HG02885 (cell line): Measurements from ENCODE around the gene MRPS18B.
A peak's percentile ranks its signal among the peaks of the same experiment; 100 is the strongest.

Experiments used
- ATAC-seq: cut with Tn5 transposase; IDR thresholded peaks from one replicate; pipeline ENCODE4 v1.9.1; 2021; ENCODE audit warnings: mild to moderate bottlenecking; ENCODE audit not compliant: unreplicated experiment, poor library complexity

The MRPS18B gene

DNA sequence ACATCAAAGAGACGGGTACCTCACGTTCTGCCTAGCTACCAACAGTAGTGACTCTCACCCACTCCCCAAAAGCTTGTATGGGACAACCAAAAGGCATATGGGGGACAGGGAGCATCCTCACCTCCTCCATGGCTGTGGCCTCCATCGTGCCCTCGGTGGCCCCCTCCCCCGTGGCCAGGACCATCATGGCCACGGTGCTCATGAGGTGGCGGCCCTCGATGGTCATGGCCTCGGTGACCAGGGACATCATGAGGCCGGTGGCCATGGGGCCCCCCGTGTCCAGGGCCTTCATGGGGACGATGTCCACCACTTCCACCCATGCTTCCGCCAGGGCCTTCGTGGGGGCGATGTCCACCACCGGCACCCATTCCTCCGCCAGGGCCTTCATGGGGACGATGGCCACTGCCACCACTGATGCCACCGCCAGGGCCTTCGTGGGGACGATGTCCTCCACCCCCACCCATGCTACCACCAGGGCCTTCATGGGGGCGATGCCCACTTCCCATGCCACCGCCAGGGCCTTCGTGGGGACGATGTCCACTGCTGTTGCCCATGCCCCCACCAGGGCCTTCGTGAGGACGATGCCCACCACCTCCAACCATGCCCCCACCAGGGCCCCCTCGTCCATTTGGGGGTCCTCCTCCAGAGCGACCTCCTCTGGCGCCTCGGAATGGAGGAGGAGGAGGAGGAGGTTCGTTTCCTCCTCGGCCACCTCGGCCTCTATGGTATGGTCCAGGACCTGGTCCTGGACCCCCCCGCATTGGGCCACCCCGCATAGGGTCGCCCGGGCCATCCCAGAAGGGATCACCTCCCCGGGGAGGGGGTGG is 15.6 kb upstream of the MRPS18B start:
- ATAC-seq: no peak

DNA sequence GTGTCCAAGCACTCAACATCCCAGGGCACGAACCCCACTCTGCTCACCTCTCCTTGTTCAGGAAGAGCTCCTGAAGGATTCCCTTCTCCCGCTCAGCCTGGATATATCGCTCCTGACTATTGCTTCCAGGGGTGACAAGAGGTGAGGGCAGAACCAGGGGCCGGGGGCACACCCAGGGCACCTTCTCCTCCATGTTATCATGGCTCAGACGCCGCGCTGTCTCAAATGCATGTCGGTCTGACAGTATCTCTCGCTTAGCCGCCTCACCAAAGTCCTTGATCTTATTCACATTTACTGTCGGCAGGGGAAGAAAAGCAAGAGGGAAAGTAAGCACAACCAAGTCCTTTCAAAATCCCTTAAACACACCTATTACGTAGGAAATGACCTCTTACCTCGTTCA is 13.7 kb upstream of the MRPS18B start:
- no peak for ATAC-seq

DNA sequence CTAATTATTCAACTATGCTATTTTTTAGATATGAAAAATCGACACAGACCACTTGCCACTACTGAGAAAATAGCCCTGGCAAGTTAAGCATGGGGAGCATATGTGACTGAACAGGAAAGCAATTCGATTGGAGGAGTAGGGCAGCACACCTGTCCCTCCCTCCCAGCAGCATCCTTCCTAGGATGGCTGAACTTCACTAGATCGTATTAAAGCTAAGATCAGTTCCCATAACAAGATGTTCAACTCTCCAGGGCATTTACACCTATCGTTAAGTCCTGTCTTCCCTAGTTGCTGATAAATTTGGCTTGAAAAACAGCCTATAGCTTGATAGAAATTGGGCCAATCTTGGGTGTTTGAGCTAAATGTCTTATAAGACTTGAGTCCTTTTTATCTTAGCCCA is 7.6 kb upstream of the MRPS18B start:
- no peak for ATAC-seq

DNA sequence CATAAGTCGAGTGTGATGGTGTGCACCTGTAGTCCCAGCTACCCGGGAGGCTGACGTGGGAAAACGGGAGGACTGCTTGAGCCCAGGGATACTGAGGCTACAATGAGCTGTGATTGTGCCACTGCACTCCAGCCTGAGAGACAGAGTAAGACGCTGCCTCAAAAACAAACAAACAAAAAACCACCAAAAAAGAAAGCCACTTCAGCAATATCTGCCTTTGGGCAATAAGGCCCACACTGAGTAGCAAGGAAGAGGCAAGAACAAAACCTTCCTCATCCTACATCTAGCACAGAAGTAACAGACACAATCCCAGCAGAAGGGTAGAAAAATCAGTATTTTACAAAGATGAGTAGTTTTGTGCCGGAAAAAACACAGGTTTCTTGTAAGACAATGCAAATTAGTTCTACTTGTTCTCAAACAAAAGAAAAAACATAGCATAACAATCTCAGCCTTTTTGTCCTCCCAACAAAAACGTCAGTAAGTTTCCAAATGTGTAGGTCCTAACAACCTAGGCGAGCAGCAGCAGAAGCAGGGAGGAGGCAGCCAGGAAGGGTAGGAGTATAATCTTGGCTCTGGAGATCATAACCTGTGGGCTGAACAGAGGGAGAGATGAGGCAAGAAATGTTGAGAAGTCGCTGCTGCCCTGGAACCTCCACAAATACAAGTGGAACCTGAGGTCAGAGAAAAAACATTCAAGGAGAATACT is 6.3 kb upstream of the MRPS18B start:
- no peak for ATAC-seq

DNA sequence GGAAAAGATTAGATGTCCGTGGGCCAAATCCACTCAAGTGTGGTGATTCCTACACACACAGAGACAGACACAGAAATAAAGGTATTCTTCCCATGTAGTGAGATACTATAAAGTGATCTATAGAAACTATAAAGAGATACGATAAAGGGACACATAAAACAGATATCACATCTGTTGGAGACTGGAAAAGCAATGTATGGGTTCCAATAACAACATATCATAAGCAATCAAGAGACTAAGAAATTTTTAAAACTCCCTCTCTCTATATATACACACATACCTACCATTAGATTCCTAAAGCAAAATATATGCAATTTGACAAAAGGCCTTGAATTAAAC is 5.8 kb upstream of the MRPS18B start:
- no peak for ATAC-seq

DNA sequence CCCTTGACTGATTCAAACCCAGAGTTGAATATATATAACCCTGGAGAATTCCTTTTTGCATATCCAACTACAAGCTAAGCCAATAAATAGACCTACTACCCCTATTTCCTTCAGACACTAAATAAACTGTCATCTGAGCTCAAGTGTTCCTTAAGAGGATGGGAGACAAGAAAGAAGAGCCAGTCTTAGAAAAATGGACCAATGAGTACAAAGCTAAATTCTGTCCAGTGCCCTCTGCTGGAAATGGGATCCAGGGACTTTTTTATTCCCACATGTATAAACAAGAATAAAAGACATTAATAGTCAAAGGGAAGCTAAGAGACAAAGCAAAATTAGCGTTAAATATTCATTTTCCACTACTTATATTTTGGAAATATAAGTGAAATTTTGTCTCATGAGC is 5.4 kb upstream of the MRPS18B start:
- ATAC-seq: no peak

DNA sequence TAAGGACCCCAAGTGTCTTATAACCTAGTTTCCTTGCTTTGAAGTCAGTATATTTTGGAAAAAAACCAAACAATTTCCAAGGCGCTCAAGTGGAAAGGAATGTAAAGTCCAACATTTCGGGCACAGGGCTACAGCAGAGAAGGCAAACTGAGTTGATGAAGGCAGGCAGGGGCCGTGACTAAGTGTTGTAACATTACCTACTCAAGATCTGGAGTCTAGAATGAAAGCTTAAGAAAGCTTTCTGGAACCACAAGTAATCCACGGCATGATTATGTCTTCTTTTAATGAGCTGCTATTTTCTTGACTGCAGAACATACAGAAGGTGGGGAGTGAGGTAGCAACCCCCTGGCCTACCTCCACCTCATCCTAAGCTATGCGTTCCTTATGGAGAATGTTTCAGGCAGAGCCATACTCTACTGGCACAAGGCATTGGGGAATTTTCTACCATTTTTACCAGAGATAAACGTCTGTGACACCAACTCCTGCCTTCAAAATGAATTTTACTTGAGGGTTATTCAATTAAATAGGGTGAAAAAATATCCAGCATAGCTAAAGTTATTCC is 4.9 kb upstream of the MRPS18B start:
- ATAC-seq: no peak

DNA sequence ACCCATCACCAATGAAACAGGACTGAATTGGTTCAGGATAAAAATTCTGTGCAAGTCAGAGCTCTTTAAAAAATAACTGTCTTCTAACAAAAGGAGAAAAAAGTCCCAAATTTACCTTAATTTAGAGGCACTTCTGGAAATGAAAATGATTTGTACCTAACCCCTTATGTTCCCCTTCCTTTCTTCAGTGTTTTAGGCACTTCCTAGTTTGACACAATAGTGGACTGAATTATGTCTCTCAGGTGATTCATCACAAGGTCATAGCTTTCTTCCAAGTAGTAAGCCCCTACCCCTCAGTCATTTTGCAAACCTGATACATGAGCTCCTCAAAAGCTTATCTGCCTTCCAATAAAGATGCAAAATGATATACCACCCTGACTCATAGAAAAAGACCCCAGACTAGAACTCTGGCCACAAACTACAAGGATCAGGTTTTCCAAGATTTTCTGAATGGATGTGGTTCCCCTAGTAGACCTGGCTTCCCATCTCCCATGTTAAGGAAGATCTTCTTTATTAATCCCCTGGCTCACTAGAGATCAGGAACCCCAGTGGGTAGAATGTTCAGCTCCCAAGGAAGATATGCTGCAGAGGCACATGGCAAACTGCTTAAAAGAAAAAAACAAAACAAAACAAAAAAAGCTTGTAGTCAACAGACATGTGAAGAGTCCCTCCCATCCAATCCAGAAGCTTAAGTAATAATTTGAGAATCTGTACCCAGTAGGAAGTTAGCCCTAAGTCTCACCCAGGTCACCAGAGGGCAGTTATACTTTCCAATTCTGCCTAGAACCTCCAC is 4.2 kb upstream of the MRPS18B start:
- ATAC-seq: no peak

DNA sequence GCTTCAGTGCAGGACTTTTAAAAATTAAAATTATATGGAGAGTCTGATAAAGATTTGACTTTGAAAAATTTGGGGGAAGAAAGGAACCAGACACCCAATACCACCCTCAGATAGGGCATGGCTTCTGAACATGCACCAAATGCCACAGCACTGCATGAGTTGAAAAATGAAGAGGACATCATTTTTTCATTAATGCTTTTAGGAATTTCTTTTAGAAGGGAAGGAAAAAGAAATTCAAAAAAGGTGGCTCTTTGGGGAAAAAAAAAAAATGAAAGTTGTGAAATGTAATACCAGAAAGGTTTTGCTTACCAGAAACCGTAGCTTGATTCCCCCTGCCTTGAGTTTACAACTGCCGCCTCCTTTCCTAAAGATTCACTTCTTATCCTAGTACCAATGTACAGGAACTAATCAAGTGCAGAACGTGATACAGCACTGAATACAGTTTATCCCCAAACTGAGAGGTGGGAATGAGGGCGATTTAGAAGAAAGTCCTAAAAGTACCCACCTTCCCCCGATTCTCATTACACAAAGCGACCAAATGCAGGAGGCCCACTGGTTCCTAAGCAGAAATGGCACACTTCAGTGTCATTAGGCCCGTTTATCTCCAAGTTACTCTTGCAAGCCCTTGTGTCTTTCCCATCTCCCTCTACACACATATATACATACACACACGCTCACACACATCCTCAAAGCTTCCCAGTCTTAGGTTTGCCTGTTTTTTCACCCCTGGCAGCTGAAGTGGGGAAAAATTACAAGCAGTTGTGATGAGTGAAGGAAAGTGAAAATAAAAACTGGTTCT is 3.4 kb upstream of the MRPS18B start:
- no peak for ATAC-seq

DNA sequence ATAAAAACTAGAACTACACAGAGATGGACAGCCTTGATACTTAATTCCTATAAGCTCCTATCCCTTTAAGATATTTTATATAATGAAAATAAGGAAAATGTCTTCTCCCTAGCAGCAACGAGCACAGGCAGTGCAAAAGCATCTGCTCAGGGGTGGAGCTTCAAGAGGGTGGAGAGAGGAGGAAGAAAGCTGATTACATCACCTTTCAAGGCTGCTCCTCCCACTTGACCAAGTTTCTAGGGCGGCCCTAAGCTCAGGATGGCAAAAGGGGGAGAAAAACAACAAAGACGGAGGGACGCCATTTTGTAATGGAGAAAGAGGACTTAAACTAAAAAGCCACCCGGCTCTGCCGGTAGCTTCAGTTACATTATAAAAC is 2.8 kb upstream of the MRPS18B start:
- peak; percentile 48 for ATAC-seq

DNA sequence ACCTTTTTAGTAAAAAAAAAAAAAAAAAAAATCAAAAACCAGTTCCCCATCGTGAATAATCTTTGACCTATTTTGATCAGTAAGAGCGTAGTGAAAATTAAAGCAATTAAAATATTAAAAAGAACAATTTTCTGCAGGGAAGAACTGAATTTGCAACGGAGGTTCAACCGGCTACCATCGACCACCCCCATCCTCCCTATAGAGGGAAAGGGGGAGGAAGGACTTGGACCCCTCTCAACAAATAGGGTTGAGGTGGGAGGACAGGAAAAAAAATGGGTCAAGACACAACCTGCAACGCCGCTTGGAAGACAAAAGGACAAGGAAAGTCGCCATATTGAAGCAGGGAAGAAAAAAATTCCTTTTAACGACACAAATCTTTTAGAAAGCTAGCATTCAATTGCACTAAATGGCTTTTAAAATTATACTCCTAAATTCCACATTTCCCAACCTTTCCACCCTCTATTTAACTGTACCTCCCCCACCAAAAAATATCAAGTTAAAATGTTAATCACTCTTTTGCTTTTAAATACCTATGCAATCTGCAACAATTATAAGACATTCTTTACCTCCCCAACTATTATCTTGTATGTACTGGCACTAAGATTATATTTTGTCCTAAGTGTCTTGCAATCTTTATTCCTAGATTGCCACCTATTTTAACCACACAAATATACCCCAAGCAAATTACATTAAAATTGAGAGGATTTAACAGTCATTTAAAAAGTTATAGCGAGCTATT is 2.3 kb upstream of the MRPS18B start:
- no peak for ATAC-seq

DNA sequence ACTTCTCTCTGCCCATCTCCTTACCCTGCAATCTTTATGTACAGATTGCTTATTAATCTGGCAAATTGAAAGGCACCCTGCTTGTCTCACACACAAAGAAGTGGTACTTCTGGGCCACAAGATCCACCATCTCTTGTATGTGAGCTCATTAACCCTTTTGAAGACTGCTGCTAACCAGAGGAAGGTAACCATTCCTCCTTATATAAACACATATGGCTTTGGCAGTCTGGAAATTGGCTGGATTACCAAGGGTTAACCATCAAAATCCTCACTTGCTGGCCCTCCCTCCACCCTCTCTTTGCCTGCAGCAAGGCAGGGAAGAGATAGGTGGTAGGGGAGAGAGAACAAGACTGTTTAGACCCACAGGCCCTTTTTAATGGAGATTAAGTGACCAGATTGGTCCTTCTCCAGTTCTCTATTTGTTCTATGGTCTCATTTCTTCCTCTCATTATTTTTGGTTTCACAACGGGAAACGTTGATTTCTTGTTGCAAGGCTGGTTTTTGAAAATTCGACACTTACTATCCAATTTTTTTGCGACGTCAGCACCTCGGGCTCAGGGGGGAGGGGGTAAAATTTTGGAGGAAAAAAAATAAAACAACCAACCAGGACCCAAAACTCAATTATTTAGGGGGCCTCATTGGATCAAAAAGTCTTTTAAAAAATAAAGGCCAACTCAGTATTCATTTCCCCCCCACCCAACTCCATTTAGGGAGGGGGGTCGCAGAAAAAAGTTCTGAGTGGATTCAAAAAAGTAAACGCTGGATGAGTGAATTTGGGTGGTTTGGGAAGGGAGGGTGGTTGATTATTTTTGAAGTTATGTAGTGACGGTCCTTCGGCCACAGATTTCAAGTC is 1.5 kb upstream of the MRPS18B start:
- ATAC-seq: no peak

DNA sequence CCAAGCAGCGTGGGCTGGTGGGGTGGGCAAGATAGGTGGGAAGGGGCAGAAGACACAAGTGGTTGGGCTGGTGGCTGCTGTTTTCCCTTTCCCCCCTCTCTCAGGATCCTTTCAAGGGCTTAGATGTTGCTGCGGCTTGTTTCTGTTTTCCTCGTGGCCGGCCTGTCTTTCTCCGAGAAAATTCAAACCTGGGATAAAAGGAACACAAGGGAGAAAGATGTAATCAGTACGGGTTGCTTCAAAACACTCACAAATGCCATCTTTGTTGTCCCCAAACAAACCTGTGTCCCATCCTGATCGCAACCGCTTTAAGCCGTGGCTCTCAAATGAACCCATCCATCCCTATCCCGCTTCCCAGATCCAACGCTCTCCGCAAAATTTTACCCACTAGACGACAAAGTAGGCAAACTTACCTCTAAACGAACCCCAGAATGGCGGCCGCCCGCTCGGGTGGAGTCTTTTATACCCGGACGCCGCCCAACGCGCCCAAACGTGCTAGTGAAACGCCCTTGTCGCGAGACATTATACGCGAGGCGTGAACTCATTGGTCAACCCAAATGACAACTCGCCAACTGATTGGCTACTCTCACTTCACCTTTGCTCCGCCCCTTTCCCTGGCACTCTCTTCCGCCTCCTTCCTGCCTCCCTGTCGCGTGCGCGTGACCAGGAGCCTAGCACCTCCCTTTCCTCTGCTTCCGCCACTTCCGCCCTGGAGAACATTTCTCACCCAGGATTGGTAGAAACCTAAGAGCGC is 652 bp upstream of the MRPS18B start, which contains the start of gene PPP1R10:
Gene PPP1R10 (minus strand): TSS at position 433 of the 754 bp plus-strand sequence. CDS start 7,299 bp downstream, outside the sequence.
- ATAC-seq: peak; percentile 85

DNA sequence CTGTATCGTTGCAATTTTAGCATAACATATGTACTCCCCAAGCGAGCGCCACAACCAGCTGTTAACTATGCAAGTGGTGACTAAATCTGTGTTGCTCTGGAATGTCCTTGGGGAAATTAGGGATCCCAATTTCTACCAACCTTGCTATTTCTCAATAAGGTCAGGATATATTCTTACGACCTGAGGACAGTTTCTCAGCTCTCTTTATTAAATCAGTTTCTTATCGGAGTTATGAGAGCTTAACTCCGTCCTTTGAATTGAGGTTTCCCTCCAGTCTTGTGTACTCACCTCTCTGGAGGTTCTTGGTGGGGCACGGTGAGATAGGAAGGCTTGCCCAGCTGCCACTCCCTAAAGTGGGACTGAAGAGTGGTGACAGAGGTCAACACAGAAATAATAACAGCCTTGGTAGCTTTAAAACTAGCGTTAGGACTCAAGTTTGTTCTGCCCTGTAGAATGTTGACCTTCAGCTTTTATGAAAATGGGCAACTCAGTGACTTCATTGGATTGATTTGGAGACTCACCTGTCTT is 694 bp downstream of the MRPS18B start:
- no peak for ATAC-seq

DNA sequence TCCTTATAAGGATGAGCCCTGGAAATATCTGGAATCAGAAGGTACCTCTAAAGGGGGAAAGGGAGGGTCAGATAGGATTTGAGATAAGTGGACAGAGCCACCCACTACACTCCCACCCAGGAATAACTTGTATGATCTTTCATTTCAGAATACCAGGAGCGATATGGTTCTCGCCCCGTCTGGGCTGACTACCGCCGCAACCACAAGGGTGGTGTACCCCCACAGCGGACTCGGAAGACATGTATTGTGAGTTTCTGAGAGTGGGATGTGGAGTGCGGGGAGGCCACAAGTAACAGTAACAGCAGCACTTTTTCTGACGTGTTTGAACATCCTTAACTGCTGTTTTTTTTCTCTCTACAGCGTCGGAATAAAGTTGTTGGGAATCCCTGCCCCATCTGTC is 1.9 kb downstream of the MRPS18B start:
- ATAC-seq: no peak

DNA sequence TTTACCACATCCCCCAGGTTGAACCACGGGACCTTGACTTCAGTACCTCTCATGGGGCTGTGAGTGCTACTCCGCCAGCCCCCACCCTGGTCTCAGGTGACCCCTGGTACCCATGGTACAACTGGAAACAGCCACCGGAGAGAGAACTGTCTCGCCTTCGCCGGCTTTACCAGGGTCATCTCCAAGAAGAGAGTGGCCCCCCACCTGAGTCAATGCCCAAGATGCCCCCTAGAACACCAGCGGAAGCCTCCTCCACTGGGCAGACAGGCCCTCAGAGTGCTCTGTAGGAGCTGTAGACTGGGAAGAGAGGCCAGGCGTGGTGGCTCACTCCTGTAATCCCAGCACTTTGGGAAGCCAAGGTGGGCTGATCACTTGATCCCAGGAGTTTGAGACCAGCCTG is 7.9 kb downstream of the MRPS18B start:
- ATAC-seq: no peak
